Glutamatergic neuron (in vitro differentiated cells): ENCODE results near the gene USP7. TPM values are rescaled to one million over a fixed set of nuclear protein-coding genes. Genes with fewer than 3 reads are reported as not detected.

ENCODE experiments used
- DNase-seq: peaks from one replicate; pipeline ENCODE4 v3.0.0; 2022
- H3K27ac Mint-ChIP-seq: one replicate; pipeline ENCODE4 v1.8.0; 2020; ENCODE audit warnings: mild to moderate bottlenecking, mixed read lengths, inconsistent platforms; ENCODE audit not compliant: unreplicated experiment
- H3K27me3 Mint-ChIP-seq: one replicate; pipeline ENCODE4 v1.8.0; 2020; ENCODE audit warnings: mild to moderate bottlenecking, moderate library complexity, mixed read lengths, inconsistent platforms; ENCODE audit not compliant: unreplicated experiment
- H3K36me3 Mint-ChIP-seq: one replicate; pipeline ENCODE4 v1.8.0; 2020; ENCODE audit warnings: mild to moderate bottlenecking, mixed read lengths, inconsistent platforms; ENCODE audit not compliant: unreplicated experiment
- H3K4me1 Mint-ChIP-seq: one replicate; pipeline ENCODE4 v1.8.0; 2020; ENCODE audit warnings: mild to moderate bottlenecking, low read depth, mixed read lengths, inconsistent platforms; ENCODE audit not compliant: unreplicated experiment
- H3K4me3 Mint-ChIP-seq: one replicate; pipeline ENCODE4 v1.8.0; 2020; ENCODE audit warnings: mild to moderate bottlenecking, mixed read lengths, inconsistent platforms; ENCODE audit not compliant: unreplicated experiment
- H3K9me3 Mint-ChIP-seq: one replicate; pipeline ENCODE4 v1.8.0; 2020; ENCODE audit warnings: mild to moderate bottlenecking, moderate library complexity, mixed read lengths, inconsistent platforms; ENCODE audit not compliant: unreplicated experiment
- CTCF ChIP-seq: fragments of 200-600 bp; sonication (generic); IDR thresholded peaks from one replicate; pipeline ENCODE4 v1.5.0; 2021; ENCODE audit not compliant: partially characterized antibody, unreplicated experiment
- total RNA-seq: library from RNA; stranded (reverse); fragmentation: NEBNext Ultra II Directional; extraction: Animal tissue kit (Norgen Biotek cat#: 25700); gene quantifications from one replicate; pipeline ENCODE4 v1.2.1, GENCODE V29; 2021; ENCODE audit not compliant: unreplicated experiment

The USP7 gene
- total RNA-seq, 1 donor from 2014 or later: 167 TPM

- no peak for TF ChIP-seq CTCF
- no peaks in the 10 kb centered on the region for H3K36me3 Mint-ChIP-seq
- peak overlapping the region; percentile 75 for H3K4me3 Mint-ChIP-seq
- no peak for DNase-seq
- peaks cover 15% of the 10 kb centered on the region for H3K9me3 Mint-ChIP-seq
- peak overlapping the region; percentile 77 for H3K27ac Mint-ChIP-seq
- H3K4me1 Mint-ChIP-seq: peaks cover 36% of the 10 kb centered on the region
- peaks cover 26% of the 10 kb centered on the region for H3K27me3 Mint-ChIP-seq
Measured at GRCh38 chr16:8864480-8865110, 99.1 kb downstream of the USP7 start.

- peaks cover 33% of the 10 kb centered on the region for H3K4me1 Mint-ChIP-seq
- no peaks in the 10 kb centered on the region for H3K36me3 Mint-ChIP-seq
- DNase-seq: no peak
- TF ChIP-seq CTCF: no peak
- H3K27ac Mint-ChIP-seq: peak overlapping the region; percentile 71
- peak overlapping the region; percentile 75 for H3K4me3 Mint-ChIP-seq
- peaks cover 11% of the 10 kb centered on the region for H3K9me3 Mint-ChIP-seq
- peaks cover 25% of the 10 kb centered on the region for H3K27me3 Mint-ChIP-seq
Measured at GRCh38 chr16:8863594-8864424, 99.9 kb downstream of the USP7 start.

GRCh38 chr16:8862309-8863130 lies 101.2 kb downstream of the USP7 start:
- TF ChIP-seq CTCF: no peak
- Mint-ChIP-seq H3K4me3 (peak overlapping the region; percentile 46), H3K9me3 (peaks cover 6% of the 10 kb centered on the region), H3K36me3 (no peaks in the 10 kb centered on the region), H3K4me1 (peaks cover 35% of the 10 kb centered on the region), H3K27me3 (peaks cover 25% of the 10 kb centered on the region), H3K27ac (peak overlapping the region; percentile 76)
- no peak for DNase-seq

GRCh38 chr16:8861563-8862308 lies 102.0 kb downstream of the USP7 start:
- Mint-ChIP-seq H3K27me3 (peaks cover 21% of the 10 kb centered on the region), H3K4me3 (peak overlapping the region; percentile 52), H3K9me3 (peaks cover 5% of the 10 kb centered on the region), H3K36me3 (no peaks in the 10 kb centered on the region), H3K4me1 (peaks cover 38% of the 10 kb centered on the region), H3K27ac (peak overlapping the region; percentile 76)
- no peak for DNase-seq
- no peak for TF ChIP-seq CTCF
